HCT116 (cell line): ENCODE data around the gene TEKTIP1. TPM values are rescaled to one million over a fixed set of nuclear protein-coding genes. Genes with fewer than 3 reads are reported as not detected.

Source experiments
- ATAC-seq: fragments of 200-7000 bp; cut with Tn5 transposase; 2 replicates; pipeline ENCODE4 v1.9.1; 2020; ENCODE audit warnings: mild to moderate bottlenecking, moderate library complexity
- BruUV-seq: library from RNA; stranded (reverse); fragments of 400-500 nt; replicated peaks from 2 replicates; lab custom pipeline; 2021; lab: Mats Ljungman, UMichigan
- CTCF ChIA-PET: fragments of 300-600 bp; sonication (Branson Sonifier 250); formaldehyde crosslinking; loops from one replicate; lab custom pipeline; 2021; ENCODE audit warnings: antibody characterized with exemption; lab: Charles Lee
- POLR2A ChIA-PET: fragments of 300-600, 350-600 bp; sonication (Branson Sonifier 250); formaldehyde crosslinking; loops from one replicate; lab custom pipeline; 2021; ENCODE audit warnings: antibody characterized with exemption; lab: Charles Lee
- RAD21 ChIA-PET, 2 experiments: fragments of 300-600 bp; sonication (Branson Sonifier 250); formaldehyde crosslinking; loops; one replicate each; lab custom pipeline; 2023; ENCODE audit warnings: low total read pairs in 2 of 2; ENCODE audit not compliant: uncharacterized antibody in 2 of 2, unreplicated experiment in 2 of 2, low non-redundant PET in 1 of 2; lab: Charles Lee
- DNase-seq: peaks from one replicate; pipeline ENCODE4 v3.0.0-alpha.2; 2010; ENCODE audit warnings: low read depth, low spot score
- H2AFZ ChIP-seq: fragments of 200-600 bp; shearing (Covaris generic), sonication (generic); 2 replicates; pipeline ENCODE4 v1.6.1; 2017; ENCODE audit warnings: low read depth, mixed run types, mixed read lengths, antibody characterized with exemption, low read length; ENCODE audit not compliant: poor library complexity, severe bottlenecking
- H3K27ac ChIP-seq: 2 replicates; pipeline ENCODE4 v1.5.1; 2012; ENCODE audit warnings: low read depth, low read length
- H3K27me3 ChIP-seq: fragments of 200-600 bp; sonication (generic); 2 replicates; pipeline ENCODE4 v1.6.1; 2016; ENCODE audit warnings: mixed run types, low read length, mixed read lengths; ENCODE audit not compliant: insufficient read depth
- H3K36me3 ChIP-seq, 2 experiments: fragments of 200-500 bp in 1 of 2; fragments of 200-600 bp in 1 of 2; sonication (Bioruptor generic) in 1 of 2; sonication (generic) in 1 of 2; 2 replicates each; pipeline versions ENCODE4 v1.5.1 to v1.6.1; 2014 to 2016; ENCODE audit warnings: low read length in 2 of 2, inconsistent platforms in 1 of 2, mixed read lengths in 1 of 2, mixed run types in 1 of 2; ENCODE audit not compliant: insufficient read depth in 2 of 2, control insufficient read depth in 1 of 2
- H3K4me1 ChIP-seq, 2 experiments: fragments of 200-600 bp in 1 of 2; sonication (generic) in 1 of 2; 2 replicates each; pipeline versions ENCODE4 v1.5.1 to v1.6.1; 2012 to 2017; ENCODE audit warnings: low read length in 2 of 2, inconsistent platforms in 1 of 2, mild to moderate bottlenecking in 1 of 2, mixed read lengths in 1 of 2, mixed run types in 1 of 2, moderate library complexity in 1 of 2; ENCODE audit not compliant: insufficient read depth in 2 of 2, control insufficient read depth in 1 of 2
- H3K4me2 ChIP-seq: fragments of 200-600 bp; sonication (generic); 2 replicates; pipeline ENCODE4 v1.6.1; 2017; ENCODE audit warnings: mixed run types, low read length, mixed read lengths
- H3K4me3 ChIP-seq, 2 experiments: fragments of 200-600 bp in 1 of 2; sonication (generic) in 1 of 2; replicated peaks in 1 of 2; 2 replicates each; pipeline ENCODE4 v1.5.1; 2011 to 2016; ENCODE audit warnings: low read length in 2 of 2, control low read depth in 1 of 2, low read depth in 1 of 2, mild to moderate bottlenecking in 1 of 2, mixed read lengths in 1 of 2, mixed run types in 1 of 2
- H3K79me2 ChIP-seq: fragments of 200-600 bp; sonication (generic); 2 replicates; pipeline ENCODE4 v1.6.1; 2017; ENCODE audit warnings: mild to moderate bottlenecking, mixed run types, low read length, moderate library complexity, mixed read lengths; ENCODE audit not compliant: insufficient read depth
- H3K9ac ChIP-seq: fragments of 200-600 bp; sonication (generic); 2 replicates; pipeline ENCODE4 v1.6.1; 2016; ENCODE audit warnings: low read length, mixed read lengths
- H3K9me2 ChIP-seq: fragments of 200-600 bp; sonication (generic), shearing (Covaris generic); 2 replicates; pipeline ENCODE4 v1.6.1; 2017; ENCODE audit warnings: mixed run types, mild to moderate bottlenecking, moderate library complexity; ENCODE audit not compliant: insufficient read depth
- H3K9me3 ChIP-seq, 2 experiments: fragments of 200-500 bp in 1 of 2; fragments of 200-600 bp in 1 of 2; sonication (Bioruptor generic) in 1 of 2; sonication (generic) in 1 of 2; 2 replicates each; pipeline ENCODE4 v1.6.1; 2014 to 2017; ENCODE audit warnings: low read length in 2 of 2, mixed read lengths in 2 of 2, inconsistent platforms in 1 of 2, low read depth in 1 of 2, mild to moderate bottlenecking in 1 of 2, mixed run types in 1 of 2, moderate library complexity in 1 of 2; ENCODE audit not compliant: control insufficient read depth in 1 of 2, insufficient read depth in 1 of 2
- H4K20me1 ChIP-seq: fragments of 200-600 bp; sonication (generic), shearing (Covaris generic); 2 replicates; pipeline ENCODE4 v1.6.1; 2017; ENCODE audit warnings: mixed run types, mild to moderate bottlenecking, moderate library complexity; ENCODE audit not compliant: insufficient read depth
- ATF3 ChIP-seq: IDR thresholded peaks from 2 replicates; pipeline ENCODE4 v1.6.1; 2012
- CBX3 ChIP-seq: IDR thresholded peaks from 2 replicates; pipeline ENCODE4 v1.6.1; 2012; ENCODE audit warnings: low read depth
- ELF1 ChIP-seq: IDR thresholded peaks from 2 replicates; pipeline ENCODE4 v1.6.1; 2012; ENCODE audit warnings: low read depth, borderline replicate concordance
- JUND ChIP-seq: IDR thresholded peaks from 2 replicates; pipeline ENCODE4 v1.6.1; 2012
- MAX ChIP-seq: IDR thresholded peaks from 2 replicates; pipeline ENCODE4 v1.6.1; 2012
- SRF ChIP-seq: IDR thresholded peaks from 2 replicates; pipeline ENCODE4 v1.6.1; 2012; ENCODE audit warnings: low read depth
- YY1 ChIP-seq: IDR thresholded peaks from 2 replicates; pipeline ENCODE4 v1.6.1; 2011; ENCODE audit warnings: low read length, low read depth, moderate library complexity, mild to moderate bottlenecking; ENCODE audit not compliant: insufficient replicate concordance; ENCODE audit errors: extremely low read depth
- ZBTB33 ChIP-seq: IDR thresholded peaks from 2 replicates; pipeline ENCODE4 v1.6.1; 2011; ENCODE audit warnings: mild to moderate bottlenecking, low read length, moderate library complexity; ENCODE audit not compliant: insufficient replicate concordance; ENCODE audit errors: extremely low read depth
- intact Hi-C: fragments of 100-400 bp; cut with micrococcal nuclease; formaldehyde crosslinking; loops from 2 replicates; pipeline ENCODE4 v1.10.0; 2022
- total RNA-seq: library from RNA; stranded (reverse); gene quantifications from one replicate; pipeline ENCODE4 v1.2.1, GENCODE V29; 2021; ENCODE audit not compliant: unreplicated experiment

The TEKTIP1 gene
- total RNA-seq, 1 experiment from 2014 or later = 1.2 TPM

GRCh38 chr19:3570606-3571011, 31.6 kb downstream of the TEKTIP1 start:
- DNase-seq (no peak), ATAC-seq (no peak)
- no peak overlapping the region for H2AFZ ChIP-seq
- peaks cover 18% of the 10 kb centered on the region; the same call in 1 of the 2 replicates for H3K79me2 ChIP-seq
- CTCF ChIA-PET = no interaction called here
- intact Hi-C loops = loop anchor here (10.0 kb wide), 1 partner anchor 634 kb away; no protein-coding TSS in a partner anchor
- H3K4me3 ChIP-seq = no peak overlapping the region
- TF ChIP-seq MAX = no peak
- no peak for TF ChIP-seq CBX3
- no peak for TF ChIP-seq YY1
- TF ChIP-seq ELF1 = no peak
- TF ChIP-seq ATF3 = no peak
- TF ChIP-seq ZBTB33 = no peak
- TF ChIP-seq JUND = no peak
- TF ChIP-seq SRF = no peak
- H3K27me3 ChIP-seq = no peaks in the 10 kb centered on the region
- H3K36me3 ChIP-seq = peaks cover 0 to 12% of the 10 kb centered on the region in 2 experiments; a peak in 1 of 4 replicates
- peaks cover 36 to 71% of the 10 kb centered on the region in 2 experiments for H3K4me1 ChIP-seq
- no peaks in the 10 kb centered on the region for H3K9me2 ChIP-seq
- RAD21 ChIA-PET = no interaction called here
- no peak overlapping the region for H3K27ac ChIP-seq
- H4K20me1 ChIP-seq = no peaks in the 10 kb centered on the region; the same call in 1 of the 2 replicates
- no peaks in the 10 kb centered on the region for H3K9me3 ChIP-seq
- BruUV-seq = no TSS peak
- H3K9ac ChIP-seq = no peak overlapping the region
- no peak overlapping the region for H3K4me2 ChIP-seq
- POLR2A ChIA-PET = no interaction called here
